Natural killer cell (primary cell): Measurements from ENCODE around the gene KSR1. TPM values are rescaled to one million over a fixed set of nuclear protein-coding genes. Genes with fewer than 3 reads are reported as not detected.

Source experiments
- ATAC-seq, 3 donors: fragments of 150-1000 bp in 2 of 3; fragments of 200-7000 bp in 1 of 3; cut with Tn5 transposase; 1 replicate in 1 of 3; 2 replicates in 2 of 3; pipeline ENCODE4 v1.10.0; 2021; ENCODE audit warnings: mild to moderate bottlenecking in 2 of 3, moderate library complexity in 2 of 3
- DNase-seq, 2 donors: peaks; one replicate each; pipeline versions ENCODE4 v3.0.0 to v3.0.0-alpha.2; 2013 to 2021; ENCODE audit warnings: mixed read lengths in 1 of 2
- H3K27ac ChIP-seq: one replicate; pipeline ENCODE4 v1.5.1; 2013; ENCODE audit warnings: mild to moderate bottlenecking, low read length
- H3K27me3 ChIP-seq: one replicate; pipeline ENCODE4 v1.6.1; 2013; ENCODE audit warnings: low read length; ENCODE audit not compliant: control insufficient read depth, insufficient read depth
- H3K36me3 ChIP-seq: one replicate; pipeline ENCODE4 v1.6.1; 2013; ENCODE audit warnings: low read length; ENCODE audit not compliant: control insufficient read depth, insufficient read depth
- H3K4me1 ChIP-seq: one replicate; pipeline ENCODE4 v1.6.1; 2013; ENCODE audit warnings: low read length; ENCODE audit not compliant: control insufficient read depth, insufficient read depth
- H3K4me3 ChIP-seq: one replicate; pipeline ENCODE4 v1.5.1; 2013; ENCODE audit warnings: low read length
- H3K9me3 ChIP-seq: one replicate; pipeline ENCODE4 v1.6.1; 2013; ENCODE audit warnings: low read length; ENCODE audit not compliant: control insufficient read depth, insufficient read depth
- H3K27ac Mint-ChIP-seq, 2 donors: one replicate each; pipeline ENCODE4 v1.8.0; 2022; ENCODE audit warnings: mild to moderate bottlenecking in 2 of 2, mixed read lengths in 2 of 2, moderate library complexity in 1 of 2
- H3K27me3 Mint-ChIP-seq, 2 donors: one replicate each; pipeline ENCODE4 v1.8.0; 2022; ENCODE audit warnings: low read depth in 2 of 2, mixed read lengths in 2 of 2
- H3K36me3 Mint-ChIP-seq: one replicate; pipeline ENCODE4 v1.8.0; 2022; ENCODE audit warnings: mixed read lengths
- H3K4me1 Mint-ChIP-seq, 2 donors: one replicate each; pipeline ENCODE4 v1.8.0; 2022; ENCODE audit warnings: mixed read lengths in 2 of 2
- H3K4me3 Mint-ChIP-seq: one replicate; pipeline ENCODE4 v1.8.0; 2022; ENCODE audit warnings: mild to moderate bottlenecking, moderate library complexity, mixed read lengths
- H3K9me3 Mint-ChIP-seq, 2 donors: one replicate each; pipeline ENCODE4 v1.8.0; 2022; ENCODE audit warnings: mixed read lengths in 2 of 2
- WGBS: methylation state at CpG from one replicate; pipeline ENCODE4 v1.1.7; 2013; ENCODE audit warnings: missing lambda C conversion rate; ENCODE audit not compliant: insufficient coverage; 5-methylcytosine and 5-hydroxymethylcytosine counted together
- intact Hi-C: fragments of 100-400 bp; cut with micrococcal nuclease; formaldehyde crosslinking; loops from one replicate; pipeline ENCODE4 v1.14.2; 2022
- total RNA-seq, 4 donors: library from RNA; stranded (reverse); fragments of 120-200 nt in 1 of 4; gene quantifications; one replicate each; pipeline versions ENCODE4 v1.2.3 to v1.2.4, GENCODE V29; 2013 to 2022
- TF ChIP-seq, protein P1 (sequence below): fragments of 200-600 bp; IDR thresholded peaks from one replicate; pipeline ENCODE4 v1.8.0; 2022; ENCODE audit warnings: antibody characterized with exemption

The KSR1 gene
- total RNA-seq, 3 donors from 2014 or later (not counting 1 experiment from before 2014, with no cell fraction given), result 46.4 to 63.1 (median 59.2) TPM

DNA sequence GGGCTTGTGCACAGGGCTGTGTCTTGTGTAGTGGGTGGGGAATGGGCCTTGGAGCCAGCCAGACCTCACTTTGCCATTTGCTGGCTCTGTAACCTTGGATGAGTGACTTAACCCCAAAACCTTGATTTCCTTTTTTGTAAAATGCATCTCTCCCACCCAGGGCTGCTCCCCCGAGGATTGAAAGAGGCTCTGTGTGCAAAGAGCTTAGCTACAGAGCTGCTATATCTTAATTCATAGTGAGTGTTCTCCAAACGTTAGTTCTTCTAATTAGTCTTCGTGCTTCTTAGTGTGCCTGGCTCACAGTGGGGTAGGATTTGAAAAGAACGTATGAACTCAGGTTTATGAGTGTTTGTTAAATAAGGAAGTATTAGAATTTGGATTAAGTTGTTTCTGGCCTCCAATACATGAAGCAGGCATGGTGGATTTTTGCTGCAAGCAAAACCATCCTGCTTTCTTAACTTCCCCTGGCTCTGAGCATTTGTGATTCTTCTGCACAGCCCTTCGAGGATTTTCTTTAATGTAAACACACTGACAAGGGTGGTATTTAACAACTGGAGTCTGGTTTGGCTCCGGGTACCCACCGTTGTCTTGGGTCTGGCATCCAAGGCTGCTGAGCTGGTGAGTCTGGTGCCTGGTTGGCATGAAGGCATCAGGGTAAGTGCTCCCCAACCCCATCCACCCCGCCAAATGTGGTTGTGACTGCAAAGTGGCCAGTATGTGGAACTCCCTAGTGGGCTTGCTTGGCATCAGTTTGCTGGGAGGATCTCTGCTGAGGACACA, 29.7 kb downstream of the KSR1 start:
- Mint-ChIP-seq H3K36me3 (no peaks in the 10 kb centered on the region), H3K27me3 (no peaks in the 10 kb centered on the region), H3K4me1 (peaks cover 22 to 24% of the 10 kb centered on the region in 2 donors), H3K27ac (no peak overlapping the region), H3K9me3 (no peaks in the 10 kb centered on the region), H3K4me3 (no peak overlapping the region)
- TF ChIP-seq, protein P1, sequence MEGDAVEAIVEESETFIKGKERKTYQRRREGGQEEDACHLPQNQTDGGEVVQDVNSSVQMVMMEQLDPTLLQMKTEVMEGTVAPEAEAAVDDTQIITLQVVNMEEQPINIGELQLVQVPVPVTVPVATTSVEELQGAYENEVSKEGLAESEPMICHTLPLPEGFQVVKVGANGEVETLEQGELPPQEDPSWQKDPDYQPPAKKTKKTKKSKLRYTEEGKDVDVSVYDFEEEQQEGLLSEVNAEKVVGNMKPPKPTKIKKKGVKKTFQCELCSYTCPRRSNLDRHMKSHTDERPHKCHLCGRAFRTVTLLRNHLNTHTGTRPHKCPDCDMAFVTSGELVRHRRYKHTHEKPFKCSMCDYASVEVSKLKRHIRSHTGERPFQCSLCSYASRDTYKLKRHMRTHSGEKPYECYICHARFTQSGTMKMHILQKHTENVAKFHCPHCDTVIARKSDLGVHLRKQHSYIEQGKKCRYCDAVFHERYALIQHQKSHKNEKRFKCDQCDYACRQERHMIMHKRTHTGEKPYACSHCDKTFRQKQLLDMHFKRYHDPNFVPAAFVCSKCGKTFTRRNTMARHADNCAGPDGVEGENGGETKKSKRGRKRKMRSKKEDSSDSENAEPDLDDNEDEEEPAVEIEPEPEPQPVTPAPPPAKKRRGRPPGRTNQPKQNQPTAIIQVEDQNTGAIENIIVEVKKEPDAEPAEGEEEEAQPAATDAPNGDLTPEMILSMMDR, result no peak
- Histone ChIP-seq H3K27me3 (no peaks in the 10 kb centered on the region), H3K4me1 (peaks cover 22% of the 10 kb centered on the region), H3K4me3 (no peak overlapping the region), H3K27ac (no peak overlapping the region), H3K9me3 (no peaks in the 10 kb centered on the region), H3K36me3 (no peaks in the 10 kb centered on the region)
- DNase-seq, result no peak
- intact Hi-C loops, result loop anchor here (10.0 kb wide), 1 partner anchor 119 kb away; no protein-coding TSS in a partner anchor
- no peak for ATAC-seq
- WGBS, result 81% methylated on average over 8 of the region's 8 CpGs

DNA sequence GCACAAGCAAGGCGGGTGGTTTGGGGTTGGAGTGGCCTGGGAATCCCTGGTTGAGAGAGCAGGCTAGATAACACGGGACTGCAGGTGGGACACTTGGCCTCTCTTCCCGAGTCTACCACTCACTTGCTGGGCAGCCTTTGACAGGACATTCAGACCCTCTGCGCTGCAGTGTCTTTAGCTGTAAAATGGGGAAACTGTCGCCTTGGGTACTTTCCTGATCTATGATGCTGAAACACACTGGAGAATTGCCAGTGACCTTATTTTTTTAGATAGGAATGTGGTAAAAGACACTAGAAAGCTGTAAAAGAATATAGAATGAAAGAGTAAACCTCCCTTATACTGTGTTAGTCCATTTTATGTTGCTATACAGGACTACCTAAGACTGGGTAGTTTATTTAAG, 30.5 kb downstream of the KSR1 start:
- peaks cover 19% of the 10 kb centered on the region for H3K4me1 ChIP-seq
- H3K9me3 ChIP-seq, result no peaks in the 10 kb centered on the region
- ATAC-seq (no peak), DNase-seq (no peak)
- intact Hi-C loops, result loop anchor here (10.0 kb wide), 1 partner anchor 118 kb away; no protein-coding TSS in a partner anchor
- no peak overlapping the region for H3K4me3 Mint-ChIP-seq
- H3K4me1 Mint-ChIP-seq, result peaks cover 19 to 24% of the 10 kb centered on the region in 2 donors
- H3K27ac ChIP-seq, result no peak overlapping the region
- no peaks in the 10 kb centered on the region for H3K27me3 ChIP-seq
- H3K27ac Mint-ChIP-seq, result no peak overlapping the region
- H3K9me3 Mint-ChIP-seq, result no peaks in the 10 kb centered on the region
- no peaks in the 10 kb centered on the region for H3K27me3 Mint-ChIP-seq
- no peak overlapping the region for H3K4me3 ChIP-seq
- no peaks in the 10 kb centered on the region for H3K36me3 Mint-ChIP-seq
- WGBS, result 94% methylated on average over 5 of the region's 5 CpGs
- TF ChIP-seq, protein P1, result no peak
- no peaks in the 10 kb centered on the region for H3K36me3 ChIP-seq

DNA sequence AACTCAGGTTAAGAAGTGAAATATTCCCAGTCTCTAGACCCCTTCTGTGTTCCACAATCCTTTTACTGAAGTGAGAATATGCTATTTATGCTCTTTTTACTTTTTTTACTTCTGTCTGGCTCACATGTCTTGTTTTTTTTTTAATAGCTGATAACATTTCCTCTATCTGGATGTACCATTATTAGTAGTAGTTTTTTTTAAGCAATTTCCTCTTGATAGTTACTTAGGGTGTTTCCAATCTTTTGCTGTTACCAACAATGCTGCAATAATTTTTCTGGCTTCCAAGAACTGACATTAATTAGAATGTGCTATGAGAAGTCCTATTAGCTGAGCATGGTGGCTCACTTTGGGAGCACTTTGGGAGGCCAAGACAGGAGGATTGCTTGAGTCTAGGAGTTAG, 32.0 kb downstream of the KSR1 start:
- Histone ChIP-seq H3K27me3 (no peaks in the 10 kb centered on the region), H3K27ac (no peak overlapping the region), H3K4me1 (peaks cover 19% of the 10 kb centered on the region), H3K9me3 (no peaks in the 10 kb centered on the region), H3K4me3 (no peak overlapping the region), H3K36me3 (no peaks in the 10 kb centered on the region)
- ATAC-seq (no peak), DNase-seq (no peak)
- H3K4me3 Mint-ChIP-seq, result no peak overlapping the region
- TF ChIP-seq, protein P1, result no peak
- H3K4me1 Mint-ChIP-seq, result peaks cover 16 to 30% of the 10 kb centered on the region in 2 donors
- intact Hi-C loops, result loop anchor here (10.0 kb wide), 1 partner anchor 117 kb away; no protein-coding TSS in a partner anchor
- H3K36me3 Mint-ChIP-seq, result no peaks in the 10 kb centered on the region
- no peaks in the 10 kb centered on the region for H3K27me3 Mint-ChIP-seq
- H3K9me3 Mint-ChIP-seq, result no peaks in the 10 kb centered on the region
- H3K27ac Mint-ChIP-seq, result peak overlapping the region; percentile 8 to 23
